Measurements from ENCODE around the gene RBM38. TPM values are rescaled to one million over a fixed set of nuclear protein-coding genes. Genes with fewer than 3 reads are reported as not detected.
A peak's percentile ranks its signal among the peaks of the same experiment; 100 is the strongest.

The RBM38 gene
- total and polyA plus RNA-seq, 9 of the 15 experiments (the other 6 are each of a cell fraction or from before 2014, with no cell fraction given) = 0.28 to 82.4 (median 33.2) TPM

DNA sequence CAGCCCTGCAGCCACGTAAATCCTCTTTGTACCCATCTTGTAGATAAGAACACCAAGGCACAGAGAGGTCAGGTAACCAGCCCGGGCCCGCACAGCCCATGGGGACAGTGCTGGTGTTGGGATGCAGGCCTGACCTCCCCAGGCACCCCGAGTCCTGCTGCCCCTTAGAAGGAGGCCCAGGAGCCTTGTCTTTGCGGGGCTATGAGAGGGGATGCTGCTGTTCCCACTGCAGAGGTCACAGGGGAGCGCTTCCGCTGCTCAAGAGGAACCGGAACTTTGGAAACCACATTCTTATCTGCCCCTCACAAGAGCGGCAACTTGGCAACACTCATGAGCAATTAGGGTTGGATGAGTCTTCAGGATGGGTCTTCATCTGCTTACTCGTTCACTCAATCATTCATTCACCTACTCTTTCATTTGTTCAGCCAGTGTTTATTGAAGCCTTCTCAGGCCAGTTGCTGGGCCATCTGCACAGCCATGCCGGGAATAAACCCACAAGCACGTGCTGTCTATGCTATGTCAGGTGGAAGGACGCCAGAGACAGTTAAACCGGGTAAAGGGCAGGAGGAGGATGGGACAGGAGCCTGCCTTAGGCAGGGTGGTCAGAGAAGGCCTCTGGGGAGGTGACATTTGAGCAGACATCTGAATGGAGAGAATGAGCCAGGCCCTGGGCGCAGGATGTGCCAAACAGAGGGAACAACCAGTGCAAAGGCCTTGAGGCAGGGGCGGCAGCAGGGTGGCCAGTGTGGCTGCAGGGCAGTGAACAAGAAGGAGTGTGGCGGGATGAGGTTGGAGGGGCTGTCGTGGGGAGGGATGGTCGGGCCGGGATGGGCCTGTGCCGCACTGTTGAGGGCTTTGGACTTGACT lies 60.8 kb downstream of the RBM38 start (continued):
- TF ChIP-seq, protein P1, sequence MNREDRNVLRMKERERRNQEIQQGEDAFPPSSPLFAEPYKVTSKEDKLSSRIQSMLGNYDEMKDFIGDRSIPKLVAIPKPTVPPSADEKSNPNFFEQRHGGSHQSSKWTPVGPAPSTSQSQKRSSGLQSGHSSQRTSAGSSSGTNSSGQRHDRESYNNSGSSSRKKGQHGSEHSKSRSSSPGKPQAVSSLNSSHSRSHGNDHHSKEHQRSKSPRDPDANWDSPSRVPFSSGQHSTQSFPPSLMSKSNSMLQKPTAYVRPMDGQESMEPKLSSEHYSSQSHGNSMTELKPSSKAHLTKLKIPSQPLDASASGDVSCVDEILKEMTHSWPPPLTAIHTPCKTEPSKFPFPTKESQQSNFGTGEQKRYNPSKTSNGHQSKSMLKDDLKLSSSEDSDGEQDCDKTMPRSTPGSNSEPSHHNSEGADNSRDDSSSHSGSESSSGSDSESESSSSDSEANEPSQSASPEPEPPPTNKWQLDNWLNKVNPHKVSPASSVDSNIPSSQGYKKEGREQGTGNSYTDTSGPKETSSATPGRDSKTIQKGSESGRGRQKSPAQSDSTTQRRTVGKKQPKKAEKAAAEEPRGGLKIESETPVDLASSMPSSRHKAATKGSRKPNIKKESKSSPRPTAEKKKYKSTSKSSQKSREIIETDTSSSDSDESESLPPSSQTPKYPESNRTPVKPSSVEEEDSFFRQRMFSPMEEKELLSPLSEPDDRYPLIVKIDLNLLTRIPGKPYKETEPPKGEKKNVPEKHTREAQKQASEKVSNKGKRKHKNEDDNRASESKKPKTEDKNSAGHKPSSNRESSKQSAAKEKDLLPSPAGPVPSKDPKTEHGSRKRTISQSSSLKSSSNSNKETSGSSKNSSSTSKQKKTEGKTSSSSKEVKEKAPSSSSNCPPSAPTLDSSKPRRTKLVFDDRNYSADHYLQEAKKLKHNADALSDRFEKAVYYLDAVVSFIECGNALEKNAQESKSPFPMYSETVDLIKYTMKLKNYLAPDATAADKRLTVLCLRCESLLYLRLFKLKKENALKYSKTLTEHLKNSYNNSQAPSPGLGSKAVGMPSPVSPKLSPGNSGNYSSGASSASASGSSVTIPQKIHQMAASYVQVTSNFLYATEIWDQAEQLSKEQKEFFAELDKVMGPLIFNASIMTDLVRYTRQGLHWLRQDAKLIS (CRISPR knock-in tag; IDR thresholded peaks at IDR 0.05) = no peak
- TF ChIP-seq E2F4 (CRISPR knock-in tag; IDR thresholded peaks at IDR 0.05; ENCODE audit: low read depth) = peak; percentile 56
- TF ChIP-seq MXI1 (IDR thresholded peaks at IDR 0.05; ENCODE audit: low read depth, low read length) = no peak
- TF ChIP-seq JUN (IDR thresholded peaks at IDR 0.05; ENCODE audit: borderline replicate concordance, low read depth, low read length) = peak; percentile 33; the same call in 1 of the 2 replicates
- no peak for TF ChIP-seq JUN (CRISPR knock-in tag; IDR thresholded peaks at IDR 0.05; ENCODE audit: borderline replicate concordance)
- no peak for TF ChIP-seq RBM17 (IDR thresholded peaks at IDR 0.05; ENCODE audit: borderline replicate concordance, low read depth, low read length)
- TF ChIP-seq ZNF197 (CRISPR knock-in tag; IDR thresholded peaks at IDR 0.05; ENCODE audit: low read depth) = peak; percentile 84; the same call in 1 of the 2 replicates
- TF ChIP-seq FOXA3 (CRISPR knock-in tag; conservative IDR thresholded peaks at IDR 0.05 in 1 of 2, IDR thresholded peaks at IDR 0.05 in 1 of 2) = no peak
- peak; percentile 75 for TF ChIP-seq STAT5A (IDR thresholded peaks at IDR 0.05; ENCODE audit: borderline replicate concordance, low read length)
- TF ChIP-seq NONO (IDR thresholded peaks at IDR 0.05; ENCODE audit: low read depth in 2 of 2, low read length in 1 of 2) = no peak
- TF ChIP-seq GTF2F1 (IDR thresholded peaks at IDR 0.05; ENCODE audit: low read depth, low read length) = no peak
- no peak for TF ChIP-seq ZNF785 (CRISPR knock-in tag; IDR thresholded peaks at IDR 0.05)
- TF ChIP-seq CXXC5 (CRISPR knock-in tag; IDR thresholded peaks at IDR 0.05) = peak; percentile 82
- peak in 1 of 2 experiments; percentile 20; a peak in 2 of 4 replicates for TF ChIP-seq NRF1 (conservative IDR thresholded peaks at IDR 0.05 in 1 of 2, IDR thresholded peaks at IDR 0.05 in 1 of 2)
- no peak for TF ChIP-seq WHSC1 (IDR thresholded peaks at IDR 0.05; ENCODE audit: low read length)
- TF ChIP-seq EHMT2 (IDR thresholded peaks at IDR 0.05) = peak; percentile 98
- TF ChIP-seq MAZ (CRISPR knock-in tag; conservative IDR thresholded peaks at IDR 0.05 in 1 of 2, IDR thresholded peaks at IDR 0.05 in 1 of 2) = peak; percentile 14 to 33; a peak in 2 of 4 replicates
- TF ChIP-seq MAFG (tag; conservative IDR thresholded peaks at IDR 0.05) = no peak; the same call in 1 of the 2 replicates
- TF ChIP-seq HIVEP1 (CRISPR knock-in tag; IDR thresholded peaks at IDR 0.05) = no peak
- 0 out of 2 replicates have a peak, but pooled peaks have one; percentile 47 for TF ChIP-seq DDX20 (tag; IDR thresholded peaks at IDR 0.05; ENCODE audit: low read depth)
- peak; percentile 50 for TF ChIP-seq NFE2 (IDR thresholded peaks at IDR 0.05; ENCODE audit: low read depth)
- TF ChIP-seq NCOA1 (IDR thresholded peaks at IDR 0.05; ENCODE audit: low read depth) = peak; percentile 81
- TF ChIP-seq, protein P2, sequence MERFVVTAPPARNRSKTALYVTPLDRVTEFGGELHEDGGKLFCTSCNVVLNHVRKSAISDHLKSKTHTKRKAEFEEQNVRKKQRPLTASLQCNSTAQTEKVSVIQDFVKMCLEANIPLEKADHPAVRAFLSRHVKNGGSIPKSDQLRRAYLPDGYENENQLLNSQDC (CRISPR knock-in tag; IDR thresholded peaks at IDR 0.05) = no peak
